ENCODE data around the gene RPS6KA2.
"Not testable (repeated sequence)": the region's sequence is repeated elsewhere in the genome, so short reads cannot be mapped to it uniquely, and the experiment has no call there.

Gene RPS6KA2

DNA sequence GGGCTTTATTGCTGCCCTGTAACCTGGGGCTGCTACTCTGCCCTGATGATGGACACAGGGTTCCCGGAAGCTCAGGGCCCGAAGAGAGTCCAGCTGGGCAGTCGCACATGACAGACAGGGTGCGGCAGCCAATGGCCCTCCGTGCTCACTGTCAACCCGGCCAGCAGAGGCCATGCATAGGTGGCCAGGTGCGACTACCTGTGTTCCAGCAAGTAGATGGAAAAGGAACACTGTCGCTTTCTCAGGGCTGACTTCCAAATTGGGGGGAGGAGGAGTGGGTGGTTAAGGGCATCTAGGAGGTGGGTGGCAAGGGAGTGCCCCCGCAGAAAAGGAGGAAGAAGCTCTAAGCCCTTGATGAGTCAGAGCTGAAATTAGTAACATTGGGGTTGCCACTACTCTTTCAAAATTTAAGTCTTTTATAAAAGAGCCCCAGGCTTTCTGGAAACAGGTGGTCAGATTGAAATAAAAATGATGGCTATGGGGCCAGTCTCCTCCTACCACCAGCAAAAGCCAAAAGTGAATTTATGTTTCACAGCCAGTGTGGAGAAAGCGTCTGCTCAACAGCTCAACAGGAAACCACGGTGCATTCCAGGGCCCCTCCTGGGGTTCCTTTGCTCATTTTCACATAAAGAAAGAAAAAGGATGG, 38.2 kb downstream of the RPS6KA2 start:
- DNase-seq, result peak in 1 of 2 donors; percentile 23

GRCh38 chr6:166587631-166588413, 39.2 kb downstream of the RPS6KA2 start:
- peak in 1 of 2 donors; percentile 29 for DNase-seq

DNA sequence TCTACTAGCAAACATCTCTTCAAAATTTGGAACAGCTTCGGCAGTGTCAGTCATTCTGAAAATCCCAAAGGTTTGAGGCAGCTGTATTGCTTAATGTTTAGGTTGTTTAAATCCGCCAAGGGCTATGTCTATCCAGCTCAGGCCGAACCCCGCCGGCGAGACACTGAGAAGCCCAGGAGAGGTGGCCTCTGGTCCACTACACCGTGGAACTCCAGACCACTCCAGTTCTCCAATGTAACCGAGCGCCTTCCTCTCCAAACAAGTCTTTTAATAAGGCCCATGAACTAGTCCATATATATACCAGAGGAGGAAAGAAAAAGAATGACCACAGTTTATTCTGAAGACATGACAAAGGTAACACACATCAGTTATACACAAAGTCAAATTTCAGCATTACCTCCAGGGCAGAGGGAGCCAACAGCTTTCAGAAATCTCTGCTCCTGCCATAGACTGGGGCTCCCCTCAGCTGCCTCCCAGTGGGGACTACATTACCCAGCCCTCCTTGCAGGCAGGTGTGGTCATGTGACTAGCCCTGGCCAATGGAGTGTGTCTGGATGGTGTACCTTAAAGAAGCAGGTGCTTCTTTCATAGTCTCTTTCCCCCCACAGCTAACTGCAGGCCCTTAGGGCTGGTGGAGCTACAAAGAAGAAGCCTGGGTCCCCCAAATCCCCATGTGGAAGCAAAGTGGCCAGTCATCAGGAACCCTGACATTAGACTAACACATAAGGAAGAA, 40.5 kb downstream of the RPS6KA2 start, which contains the start of gene RAMACL:
TSS of gene RAMACL (minus strand) at position 255 of the 733 bp plus-strand sequence. CDS start at position 54, 201 bp downstream.
- DNase-seq, result peak; percentile 61 to 73

DNA sequence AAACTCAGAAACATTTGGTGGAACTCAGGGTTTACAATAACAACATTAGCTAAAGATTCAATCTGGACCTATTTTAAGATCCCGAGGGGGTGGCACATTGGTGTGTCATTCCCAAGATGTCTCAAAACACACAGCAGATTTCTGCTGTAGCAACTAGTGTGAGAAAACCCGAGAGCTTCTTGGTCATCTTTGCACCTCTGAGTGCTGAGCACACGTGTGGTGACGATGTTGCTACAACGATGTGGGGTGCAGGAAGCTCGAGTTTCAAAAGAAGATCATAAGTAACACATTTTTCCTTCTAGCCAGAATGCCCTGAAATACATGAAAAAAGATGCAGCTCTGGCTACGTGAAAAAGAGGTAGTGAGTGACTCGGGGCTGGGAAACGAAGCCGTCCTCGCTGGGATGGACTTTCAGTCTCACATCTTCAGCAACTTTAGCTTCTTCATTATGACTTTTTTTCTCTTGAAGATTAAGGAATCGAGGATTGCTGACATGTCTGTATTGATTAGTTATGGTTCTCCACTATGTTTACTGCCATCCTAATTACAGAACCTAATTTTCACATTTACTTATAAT, 42.1 kb downstream of the RPS6KA2 start:
- DNase-seq, result no peak

GRCh38 chr6:166584155-166584554, 42.9 kb downstream of the RPS6KA2 start:
- no peak for DNase-seq

DNA sequence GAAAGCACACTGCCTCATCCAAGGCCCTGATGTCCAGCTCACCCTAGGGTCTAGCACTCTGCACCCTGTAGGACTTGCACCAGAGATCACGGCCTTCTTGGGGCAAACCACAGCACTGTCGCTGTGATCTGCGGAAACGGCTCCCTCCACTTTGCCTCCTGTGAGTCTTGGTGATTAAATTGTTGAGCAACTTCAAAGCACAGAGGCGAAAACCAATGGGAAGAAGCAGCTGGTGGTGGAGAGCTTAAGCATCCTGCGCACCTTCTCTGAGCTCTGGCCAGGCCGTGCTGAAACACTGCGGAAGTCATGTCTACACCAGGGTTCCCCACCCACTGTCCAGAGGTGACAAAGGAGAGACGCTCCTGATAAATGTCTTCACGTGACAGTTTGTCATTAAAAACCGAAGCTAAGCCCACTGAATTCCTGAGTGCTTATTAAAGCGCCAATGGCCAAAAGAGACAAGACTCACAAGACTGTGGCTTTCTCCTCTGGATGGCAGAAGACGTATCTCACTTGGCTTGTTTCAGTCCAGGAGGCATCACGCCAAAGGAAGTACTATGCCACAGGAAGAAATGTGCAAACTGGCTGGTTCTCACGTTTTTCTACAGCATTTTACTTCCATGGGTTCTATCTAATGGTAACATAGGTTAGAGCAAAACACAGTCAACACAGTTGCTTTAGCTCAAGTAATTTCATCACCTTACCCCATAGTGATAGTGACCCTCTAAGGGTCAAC, 43.7 kb downstream of the RPS6KA2 start:
- DNase-seq, result no peak

GRCh38 chr6:166582258-166582657, 44.8 kb downstream of the RPS6KA2 start:
- DNase-seq, result no peak

DNA sequence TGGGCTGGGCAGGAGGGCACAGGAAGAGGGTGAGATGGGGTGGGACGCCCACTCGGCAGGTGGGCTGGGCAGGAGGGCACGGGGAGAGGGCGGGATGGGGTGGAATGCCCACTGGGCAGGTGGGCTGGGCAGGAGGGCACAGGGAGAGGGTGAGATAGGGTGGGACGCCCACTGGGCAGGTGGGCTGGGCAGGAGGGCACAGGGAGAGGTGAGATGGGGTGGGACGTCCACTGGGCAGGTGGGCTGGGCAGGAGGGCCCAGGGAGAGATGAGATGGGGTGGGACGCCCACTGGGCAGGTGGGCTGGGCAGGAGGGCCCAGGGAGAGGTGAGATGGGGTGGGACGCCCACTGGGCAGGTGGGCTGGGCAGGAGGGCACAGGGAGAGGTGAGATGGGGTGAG, 45.2 kb downstream of the RPS6KA2 start:
- not testable (repeated sequence) for DNase-seq

- no peak for DNase-seq
These were observed 46.0 kb downstream of the RPS6KA2 start for GRCh38 chr6:166581091-166581511.

- no peak for DNase-seq
These were observed 46.7 kb downstream of the RPS6KA2 start for GRCh38 chr6:166580076-166581050.

DNA sequence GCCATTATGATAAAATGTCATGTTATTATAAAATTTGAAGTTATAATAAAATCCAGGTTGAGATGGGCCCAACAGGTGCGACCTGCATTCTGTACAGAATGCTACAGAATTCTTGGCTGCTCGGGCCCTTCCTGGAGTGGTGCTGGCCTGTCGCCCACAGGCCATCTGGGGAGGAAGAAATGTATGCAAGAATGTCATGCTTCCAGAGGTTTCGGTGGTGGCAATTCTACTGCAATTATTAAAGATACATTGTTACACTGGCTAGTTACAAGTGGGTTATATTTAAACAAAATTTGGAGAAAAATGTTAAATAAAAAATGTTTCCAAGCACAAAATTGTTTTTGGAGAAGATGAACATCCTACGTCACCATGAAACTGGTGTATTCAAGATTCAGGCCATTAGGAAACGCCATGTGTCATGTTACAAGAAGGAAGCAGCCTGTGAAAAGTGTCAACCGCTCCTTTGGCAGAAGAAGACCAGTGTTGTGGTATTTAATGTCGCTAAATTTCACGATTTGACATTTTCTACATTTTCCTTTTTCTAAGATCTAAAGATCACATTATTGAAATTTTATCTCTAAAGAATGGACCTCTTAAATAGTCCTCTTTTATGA, 47.7 kb downstream of the RPS6KA2 start:
- DNase-seq, result no peak

- DNase-seq, result no peak
These were observed 48.4 kb downstream of the RPS6KA2 start for GRCh38 chr6:166578536-166579236.

GRCh38 chr6:166575205-166575604, 51.8 kb downstream of the RPS6KA2 start:
- DNase-seq, result no peak

DNA sequence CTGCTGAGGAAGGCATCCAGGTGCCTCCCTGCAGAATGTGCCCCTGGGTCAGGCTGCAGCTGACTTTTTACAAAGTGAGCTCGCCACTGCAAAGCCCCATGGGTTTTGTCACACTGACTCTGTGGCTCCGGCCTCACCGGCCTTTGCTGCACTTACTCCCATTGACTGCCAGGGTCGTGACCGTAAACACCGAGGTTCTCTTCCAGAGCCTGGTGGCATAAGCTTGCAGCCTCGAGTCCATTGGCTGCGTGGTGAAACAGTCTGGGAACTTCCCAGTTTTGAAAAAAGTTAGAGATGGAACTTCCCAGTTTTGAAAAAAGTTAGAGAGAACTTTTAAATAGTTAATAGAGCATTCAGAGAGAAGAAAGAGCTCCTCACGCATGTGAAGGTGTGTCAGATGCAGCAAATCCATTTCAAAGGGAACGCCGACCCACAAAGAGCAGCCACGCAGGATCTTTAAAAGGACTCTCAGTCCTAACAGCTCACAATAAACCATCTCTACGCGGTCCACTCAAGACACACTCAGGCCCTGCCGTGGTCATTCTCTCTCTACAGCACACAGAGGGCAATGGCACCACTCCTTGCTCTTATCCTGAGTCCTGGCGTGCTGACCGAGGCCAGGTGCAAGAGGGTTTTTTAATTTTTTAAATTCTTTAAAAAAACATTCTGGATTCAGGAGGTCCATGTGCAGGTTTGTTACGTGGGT, 53.4 kb downstream of the RPS6KA2 start:
- no peak for DNase-seq

DNA sequence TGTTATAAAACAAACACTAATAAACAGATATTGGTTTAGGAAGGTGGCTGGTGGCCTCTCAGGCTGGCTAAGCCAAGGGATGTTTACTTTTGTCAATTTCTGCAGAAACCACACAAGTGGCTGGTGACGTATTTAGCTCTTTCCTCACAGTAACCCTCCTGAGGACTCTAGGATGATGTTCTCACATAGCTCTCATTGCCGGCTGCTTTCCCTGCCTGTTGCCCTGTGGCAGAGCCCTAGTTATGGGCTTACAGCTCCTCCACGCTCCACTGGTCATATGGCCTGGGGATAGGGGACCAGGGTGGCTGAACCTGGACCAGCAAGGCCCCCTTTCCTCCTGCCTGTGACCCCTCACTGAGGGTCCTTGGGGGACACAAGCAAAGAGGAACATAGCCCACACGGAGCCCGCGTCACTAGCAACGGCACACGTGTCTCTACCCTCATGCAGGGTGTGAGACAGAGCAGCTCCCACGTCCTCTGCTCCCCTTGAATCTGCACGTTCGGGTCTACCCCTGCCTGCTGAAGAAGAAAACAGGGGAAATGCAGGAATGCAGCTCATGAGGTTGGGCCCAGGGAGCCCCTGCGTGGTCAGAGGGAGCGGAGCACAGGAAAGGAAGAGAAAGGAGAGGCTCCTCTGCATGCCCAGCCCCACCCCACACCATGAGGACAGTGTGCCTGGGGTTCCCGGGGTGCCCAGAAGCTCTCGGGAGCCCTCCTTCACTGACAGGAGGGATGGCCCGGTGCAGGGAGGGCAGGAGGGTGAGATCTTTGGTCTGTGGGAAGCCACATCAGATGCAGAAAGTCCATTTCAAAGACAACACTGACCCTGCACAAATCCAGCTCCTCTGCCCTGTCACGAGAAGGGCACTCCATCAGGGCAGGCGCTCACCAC, 54.4 kb downstream of the RPS6KA2 start:
- DNase-seq, result no peak

DNA sequence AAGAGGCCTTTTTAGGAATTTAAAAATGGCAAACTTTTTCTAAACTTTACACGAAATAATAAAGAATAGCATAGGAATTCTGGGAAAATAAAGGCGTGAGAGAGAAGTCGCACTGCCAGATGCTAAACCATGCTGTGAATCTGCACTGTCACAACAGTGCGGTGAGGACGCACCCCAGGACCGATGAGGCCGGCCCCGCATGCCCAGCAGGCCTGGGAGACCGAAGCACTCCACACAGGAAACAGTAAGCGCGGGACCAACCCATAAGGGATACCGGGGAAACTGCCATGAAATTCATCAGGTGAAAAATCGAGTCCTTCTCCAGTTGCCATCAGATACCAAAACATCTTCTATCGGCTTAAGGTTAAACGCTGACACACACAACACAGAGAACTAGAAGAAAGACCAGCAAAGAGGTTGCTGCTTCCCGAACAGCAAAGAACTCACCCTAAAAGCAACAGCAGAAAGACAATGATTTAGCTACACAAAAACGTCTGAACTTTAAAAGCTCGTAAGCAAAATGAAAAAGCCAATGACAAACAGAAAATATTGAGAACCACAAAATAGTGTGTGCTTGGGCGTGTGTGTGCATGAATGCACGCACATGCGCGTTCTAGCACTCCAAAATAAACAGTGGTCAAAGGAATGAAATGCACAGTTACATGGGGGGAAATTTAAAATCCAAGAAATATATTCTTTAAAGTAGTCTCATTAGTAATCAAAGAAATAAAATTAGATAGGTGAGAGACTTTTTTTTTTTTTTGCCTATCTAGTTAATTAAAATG, 55.9 kb downstream of the RPS6KA2 start:
- DNase-seq, result no peak

DNA sequence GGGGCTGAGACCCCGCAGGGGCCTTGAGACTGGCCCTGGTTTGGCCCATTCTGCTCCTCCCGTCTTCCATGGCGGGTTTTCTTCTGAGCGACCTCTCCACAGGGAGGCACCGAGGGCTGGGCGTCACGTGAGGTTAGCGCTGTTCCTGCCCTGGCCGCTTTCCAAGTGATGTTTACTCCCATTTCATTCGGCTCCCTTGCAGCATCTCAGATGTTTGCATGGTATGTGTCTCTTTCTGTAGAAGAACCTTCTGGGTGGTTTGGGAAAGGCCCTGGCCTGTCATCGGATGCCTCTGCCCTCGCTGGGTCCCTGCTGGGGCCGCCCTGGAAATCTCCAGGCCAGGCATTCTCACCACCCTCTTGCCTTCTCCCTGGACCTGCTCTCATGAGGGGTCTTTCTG, 57.8 kb downstream of the RPS6KA2 start:
- no peak for DNase-seq

- no peak for DNase-seq
These were observed 59.2 kb downstream of the RPS6KA2 start for GRCh38 chr6:166567813-166568212.

Measured in CD4-positive, alpha-beta T cell treated with Interleukin-1 beta for 1 hour (primary cell).